Type B pancreatic cell (in vitro differentiated cells): ENCODE data around the gene HSPA9. TPM values are rescaled to one million over a fixed set of nuclear protein-coding genes. Genes with fewer than 3 reads are reported as not detected.

ENCODE experiments used
- DNase-seq: peaks from one replicate; pipeline ENCODE4 v3.0.0; 2021; ENCODE audit warnings: mixed read lengths; ENCODE audit not compliant: unreplicated experiment; ENCODE audit errors: extremely low spot score
- H3K27ac Mint-ChIP-seq: 2 replicates; pipeline ENCODE4 v1.8.0; 2021; ENCODE audit warnings: mild to moderate bottlenecking, mixed read lengths
- H3K27me3 Mint-ChIP-seq: 2 replicates; pipeline ENCODE4 v1.8.0; 2021; ENCODE audit warnings: mixed read lengths
- H3K36me3 Mint-ChIP-seq: 2 replicates; pipeline ENCODE4 v1.8.0; 2021; ENCODE audit warnings: mixed read lengths
- H3K4me1 Mint-ChIP-seq: one replicate; pipeline ENCODE4 v1.8.0; 2021; ENCODE audit warnings: mixed read lengths; ENCODE audit not compliant: unreplicated experiment
- H3K4me3 Mint-ChIP-seq: 2 replicates; pipeline ENCODE4 v1.8.0; 2021; ENCODE audit warnings: mild to moderate bottlenecking, mixed read lengths
- H3K9me3 Mint-ChIP-seq: 2 replicates; pipeline ENCODE4 v1.8.0; 2021; ENCODE audit warnings: mixed read lengths
- CTCF ChIP-seq: fragments of 200-600 bp; sonication (generic); conservative IDR thresholded peaks from 2 replicates; pipeline ENCODE4 v1.5.0; 2021; ENCODE audit warnings: antibody characterized with exemption, mild to moderate bottlenecking
- total RNA-seq: library from RNA; stranded (reverse); gene quantifications from 2 replicates; pipeline ENCODE4 v1.2.1, GENCODE V29; 2021; ENCODE audit warnings: low replicate concordance

Gene HSPA9
- total RNA-seq, 1 donor from 2014 or later: 238 TPM

GRCh38 chr5:138580001-138580400 lies 4.8 kb upstream of the HSPA9 start:
- Mint-ChIP-seq H3K9me3 (peaks cover 5% of the 10 kb centered on the region), H3K4me1 (peaks cover 21% of the 10 kb centered on the region), H3K4me3 (no peak overlapping the region), H3K27ac (no peak overlapping the region), H3K27me3 (no peaks in the 10 kb centered on the region), H3K36me3 (peaks cover 5% of the 10 kb centered on the region)
- no peak for DNase-seq
- no peak for TF ChIP-seq CTCF

- H3K9me3 Mint-ChIP-seq: peaks cover 5% of the 10 kb centered on the region
- H3K27ac Mint-ChIP-seq: peak overlapping the region; percentile 78
- H3K4me3 Mint-ChIP-seq: peak overlapping the region; percentile 49
- H3K4me1 Mint-ChIP-seq: peaks cover 17% of the 10 kb centered on the region
- H3K27me3 Mint-ChIP-seq: no peaks in the 10 kb centered on the region
- peaks cover 10% of the 10 kb centered on the region for H3K36me3 Mint-ChIP-seq
- DNase-seq: no peak
- TF ChIP-seq CTCF: no peak
Measured at GRCh38 chr5:138579517-138579863, 4.3 kb upstream of the HSPA9 start.

DNA sequence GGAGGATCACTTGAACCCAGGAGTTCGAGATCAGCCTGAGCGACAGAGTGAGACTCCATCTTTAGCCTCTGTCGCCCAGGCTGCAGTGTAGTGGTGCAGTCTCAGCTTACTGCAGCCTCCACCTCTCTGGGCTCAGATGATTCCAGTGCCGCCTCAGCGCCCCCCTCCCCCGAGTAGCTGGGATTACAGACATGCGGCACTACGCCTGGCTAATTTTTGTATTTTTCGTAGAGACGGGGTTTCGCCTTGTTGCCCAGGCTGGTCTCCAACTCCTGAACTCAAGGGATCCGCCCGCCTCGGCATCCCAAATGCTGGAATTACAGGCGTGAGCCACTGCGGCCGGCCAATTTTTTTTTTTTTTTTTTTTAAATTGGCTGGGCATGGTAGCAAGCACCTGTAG lies 2.3 kb upstream of the HSPA9 start:
- peaks cover 21% of the 10 kb centered on the region for H3K36me3 Mint-ChIP-seq
- peak overlapping the region; percentile 79 for H3K27ac Mint-ChIP-seq
- peaks cover 5% of the 10 kb centered on the region for H3K9me3 Mint-ChIP-seq
- no peak for TF ChIP-seq CTCF
- peak overlapping the region; percentile 46 for H3K4me3 Mint-ChIP-seq
- peaks cover 18% of the 10 kb centered on the region for H3K4me1 Mint-ChIP-seq
- DNase-seq: no peak
- H3K27me3 Mint-ChIP-seq: no peaks in the 10 kb centered on the region

GRCh38 chr5:138574744-138575193 lies 432 bp downstream of the HSPA9 start:
- H3K4me1 Mint-ChIP-seq: peaks cover 18% of the 10 kb centered on the region
- DNase-seq: no peak
- peak overlapping the region; percentile 99 for H3K4me3 Mint-ChIP-seq
- no peak for TF ChIP-seq CTCF
- H3K27ac Mint-ChIP-seq: peak overlapping the region; percentile 100
- H3K36me3 Mint-ChIP-seq: peaks cover 35% of the 10 kb centered on the region
- no peaks in the 10 kb centered on the region for H3K27me3 Mint-ChIP-seq
- H3K9me3 Mint-ChIP-seq: peaks cover 5% of the 10 kb centered on the region

DNA sequence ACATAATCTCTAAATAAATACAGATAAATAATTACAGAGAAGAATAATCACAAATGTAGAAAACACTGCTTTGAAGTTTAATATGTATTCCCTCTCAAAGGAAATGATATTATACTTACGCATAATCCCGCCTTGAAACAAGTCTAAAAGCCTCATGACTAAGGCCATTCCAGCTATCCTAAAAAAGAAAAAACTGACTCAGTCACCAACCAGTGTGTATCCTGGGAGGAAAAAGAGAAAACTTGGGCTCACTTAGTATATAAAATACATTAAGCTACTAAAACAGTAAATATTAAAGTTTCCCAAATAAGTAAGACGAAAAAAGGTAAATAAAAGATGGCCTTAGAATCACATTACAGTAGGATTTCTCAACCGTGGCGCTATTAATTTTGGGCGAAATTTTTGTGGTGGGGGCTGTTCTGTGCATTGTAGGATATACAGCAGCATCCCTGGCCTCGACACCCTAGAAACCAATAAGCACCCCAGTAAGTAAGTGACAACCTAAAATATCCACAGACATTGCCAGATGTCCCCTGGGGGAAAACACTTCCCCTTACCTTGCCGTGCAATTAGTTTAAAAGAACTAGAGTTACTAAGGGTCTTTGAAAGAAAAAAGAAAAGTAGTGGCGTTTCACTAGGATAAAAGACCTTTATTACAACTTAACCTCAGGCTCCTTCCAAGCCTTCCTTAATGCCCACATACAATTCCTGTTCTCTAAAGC lies 1.1 kb downstream of the HSPA9 start:
- no peak for TF ChIP-seq CTCF

More for the DNA sequence above, 1.1 kb downstream of the HSPA9 start:
- H3K4me3 Mint-ChIP-seq: peak overlapping the region; percentile 99
- DNase-seq: no peak
- H3K4me1 Mint-ChIP-seq: peaks cover 14% of the 10 kb centered on the region
- H3K9me3 Mint-ChIP-seq: peaks cover 5% of the 10 kb centered on the region
- H3K27ac Mint-ChIP-seq: peak overlapping the region; percentile 100
- no peaks in the 10 kb centered on the region for H3K27me3 Mint-ChIP-seq
- peaks cover 38% of the 10 kb centered on the region for H3K36me3 Mint-ChIP-seq
